GM21528 (cell line): ENCODE measurements around the gene GNL1.
"Not testable (repeated sequence)": the region's sequence is repeated elsewhere in the genome, so short reads cannot be mapped to it uniquely, and the experiment has no call there.

Experiments used
- ATAC-seq: cut with Tn5 transposase; IDR thresholded peaks from one replicate; pipeline ENCODE4 v1.9.1; 2021; ENCODE audit warnings: mild to moderate bottlenecking, moderate library complexity; ENCODE audit not compliant: unreplicated experiment, low FRiP score

GNL1 gene

GRCh38 chr6:30500421-30501355, 55.6 kb downstream of the GNL1 start:
- no peak for ATAC-seq

GRCh38 chr6:30498705-30499104, 57.6 kb downstream of the GNL1 start:
- ATAC-seq, result not testable (repeated sequence)

GRCh38 chr6:30497714-30498113, 58.6 kb downstream of the GNL1 start:
- no peak for ATAC-seq

GRCh38 chr6:30497261-30497599, 59.1 kb downstream of the GNL1 start:
- ATAC-seq, result not testable (repeated sequence)

GRCh38 chr6:30495993-30496392, 60.3 kb downstream of the GNL1 start:
- ATAC-seq, result no peak

DNA sequence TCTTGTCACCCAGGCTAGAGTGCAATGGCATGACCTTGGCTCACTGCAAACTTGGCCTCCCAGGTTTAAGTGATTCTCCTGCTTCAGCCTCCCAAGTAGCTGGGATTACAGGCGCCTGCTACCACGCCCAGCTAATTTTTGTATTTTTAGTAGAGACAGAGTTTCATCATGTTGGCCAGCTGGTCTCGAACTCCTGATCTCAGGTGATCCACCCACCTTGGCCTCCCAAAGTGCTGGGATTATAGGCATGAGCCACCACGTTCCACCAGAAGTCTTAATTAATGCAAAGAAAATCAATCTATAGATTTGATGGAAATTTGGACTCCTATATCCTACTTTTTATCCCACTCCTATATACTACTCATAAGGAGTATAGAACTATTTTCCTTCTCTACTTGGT, 61.2 kb downstream of the GNL1 start:
- ATAC-seq, result not testable (repeated sequence)

- ATAC-seq, result no peak
Measured at GRCh38 chr6:30494291-30494861, 61.9 kb downstream of the GNL1 start.

GRCh38 chr6:30493643-30494250, 62.5 kb downstream of the GNL1 start:
- ATAC-seq, result no peak

GRCh38 chr6:30491991-30492952, 64.0 kb downstream of the GNL1 start:
- no peak for ATAC-seq
